CD1c-positive myeloid dendritic cell (primary cell): ENCODE measurements around the gene ITGA8.
"Not testable (repeated sequence)": the region's sequence is repeated elsewhere in the genome, so short reads cannot be mapped to it uniquely, and the experiment has no call there.

Experiments
- DNase-seq: peaks from one replicate; pipeline ENCODE4 v3.0.0-alpha.2; 2016; ENCODE audit errors: extremely low spot score

Gene ITGA8

GRCh38 chr10:15684768-15685167, 35.0 kb downstream of the ITGA8 start:
- DNase-seq, result no peak

GRCh38 chr10:15681076-15681475, 38.6 kb downstream of the ITGA8 start:
- DNase-seq, result no peak

- no peak for DNase-seq
These were observed 40.9 kb downstream of the ITGA8 start for GRCh38 chr10:15678851-15679250.

GRCh38 chr10:15672469-15672868, 47.3 kb downstream of the ITGA8 start:
- no peak for DNase-seq

- DNase-seq, result no peak
These were observed 48.8 kb downstream of the ITGA8 start for GRCh38 chr10:15670880-15671279.

GRCh38 chr10:15661574-15661973, 58.1 kb downstream of the ITGA8 start:
- DNase-seq, result no peak

- DNase-seq, result no peak
These were observed 58.7 kb downstream of the ITGA8 start for GRCh38 chr10:15660990-15661389.

- no peak for DNase-seq
These were observed 61.5 kb downstream of the ITGA8 start for GRCh38 chr10:15658069-15658702.

- no peak for DNase-seq
These were observed 67.0 kb downstream of the ITGA8 start for GRCh38 chr10:15652757-15653156.

GRCh38 chr10:15652117-15652516, 67.6 kb downstream of the ITGA8 start:
- DNase-seq, result no peak

- DNase-seq, result no peak
These were observed 68.5 kb downstream of the ITGA8 start for GRCh38 chr10:15651175-15651574.

- DNase-seq, result no peak
These were observed 77.6 kb downstream of the ITGA8 start for GRCh38 chr10:15642095-15642494.

GRCh38 chr10:15640536-15641085, 79.1 kb downstream of the ITGA8 start:
- no peak for DNase-seq

- no peak for DNase-seq
These were observed 83.3 kb downstream of the ITGA8 start for GRCh38 chr10:15636446-15636845.

GRCh38 chr10:15632456-15633091, 87.1 kb downstream of the ITGA8 start:
- DNase-seq, result no peak

GRCh38 chr10:15631205-15631604, 88.5 kb downstream of the ITGA8 start:
- not testable (repeated sequence) for DNase-seq

- no peak for DNase-seq
These were observed 89.4 kb downstream of the ITGA8 start for GRCh38 chr10:15630353-15630752.

GRCh38 chr10:15627617-15628196, 92.0 kb downstream of the ITGA8 start:
- no peak for DNase-seq

- no peak for DNase-seq
These were observed 92.8 kb downstream of the ITGA8 start for GRCh38 chr10:15626937-15627336.

GRCh38 chr10:15625261-15625660, 94.5 kb downstream of the ITGA8 start:
- DNase-seq, result no peak

GRCh38 chr10:15624401-15625196, 95.1 kb downstream of the ITGA8 start:
- DNase-seq, result no peak

GRCh38 chr10:15620836-15621515, 98.7 kb downstream of the ITGA8 start:
- no peak for DNase-seq
